ENCODE results near the gene LMO7.

The LMO7 gene

DNA sequence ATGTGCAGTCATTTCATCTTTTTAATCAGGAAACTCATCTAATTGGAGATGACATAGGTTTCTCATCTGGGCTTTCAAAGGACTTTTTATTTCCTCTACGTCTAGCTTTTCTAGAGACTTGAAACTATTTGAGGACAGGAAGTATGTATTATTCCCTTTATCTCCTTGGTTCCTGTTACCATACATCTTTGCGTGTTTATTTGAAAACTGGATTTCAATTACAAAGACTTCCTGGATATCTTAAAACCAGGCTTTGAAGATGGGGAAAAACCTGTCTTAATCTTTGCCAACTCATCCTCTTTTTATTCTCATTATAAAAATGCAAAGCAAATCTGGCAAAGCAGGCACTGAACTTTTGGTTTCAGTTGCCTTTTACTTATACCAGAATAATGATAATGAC lies 130.5 kb downstream of the LMO7 start:
- Histone ChIP-seq H3K14ac (ENCODE audit: low read length) (no peak overlapping the region), H4K8ac (ENCODE audit: low read depth, low read length) (no peak overlapping the region), H3K4me1 (ENCODE audit: control insufficient read depth in 2 of 2, insufficient read depth in 1 of 2, low read depth in 1 of 2, low read length in 2 of 2) (no peaks in the 10 kb centered on the region), H3K23ac (ENCODE audit: low read depth, low read length, poor library complexity) (no peak overlapping the region), H3K79me1 (ENCODE audit: low read depth, low read length) (no peaks in the 10 kb centered on the region), H4K91ac (ENCODE audit: low read depth, low read length, poor library complexity) (no peak overlapping the region), H3K4me2 (ENCODE audit: insufficient read depth, low read length, poor library complexity, severe bottlenecking) (no peak overlapping the region), H2BK12ac (ENCODE audit: low read length) (no peak overlapping the region), H3K9ac (ENCODE audit: low read depth, low read length, poor library complexity) (no peak overlapping the region), H3K27ac (replicated peaks; ENCODE audit: low read length) (no peak overlapping the region), H2BK15ac (ENCODE audit: low read length) (no peak overlapping the region), H3K36me3 (replicated peaks in 1 of 2; ENCODE audit: control insufficient read depth in 2 of 2, insufficient read depth in 2 of 2, low read length in 2 of 2) (no peaks in the 10 kb centered on the region), H2BK120ac (ENCODE audit: low read depth, low read length) (no peak overlapping the region), H3K27me3 (ENCODE audit: control insufficient read depth in 3 of 3, insufficient read depth in 3 of 3, low read depth in 1 of 3, low read length in 3 of 3) (no peaks in the 10 kb centered on the region), H3K4ac (ENCODE audit: low read length) (no peak overlapping the region), H2AFZ (ENCODE audit: low read length) (no peak overlapping the region), H3K4me3 (ENCODE audit: low read length in 2 of 2) (no peak overlapping the region), H3K9me3 (replicated peaks in 1 of 2; ENCODE audit: control insufficient read depth in 2 of 2, insufficient read depth in 1 of 2, low read depth in 1 of 2, low read length in 2 of 2) (no peaks in the 10 kb centered on the region), H2BK5ac (ENCODE audit: low read length) (no peak overlapping the region), H3K18ac (ENCODE audit: low read length) (no peak overlapping the region), H2AK5ac (ENCODE audit: low read depth, low read length) (no peak overlapping the region)
- WGBS, 2 donors (ENCODE audit: extremely low coverage in 2 of 2, insufficient read length in 2 of 2, insufficient replicate concordance in 1 of 2) = no CpG with 5 or more reads among the region's 2 CpGs
- DNase-seq (ENCODE audit: low spot score) = no peak

DNA sequence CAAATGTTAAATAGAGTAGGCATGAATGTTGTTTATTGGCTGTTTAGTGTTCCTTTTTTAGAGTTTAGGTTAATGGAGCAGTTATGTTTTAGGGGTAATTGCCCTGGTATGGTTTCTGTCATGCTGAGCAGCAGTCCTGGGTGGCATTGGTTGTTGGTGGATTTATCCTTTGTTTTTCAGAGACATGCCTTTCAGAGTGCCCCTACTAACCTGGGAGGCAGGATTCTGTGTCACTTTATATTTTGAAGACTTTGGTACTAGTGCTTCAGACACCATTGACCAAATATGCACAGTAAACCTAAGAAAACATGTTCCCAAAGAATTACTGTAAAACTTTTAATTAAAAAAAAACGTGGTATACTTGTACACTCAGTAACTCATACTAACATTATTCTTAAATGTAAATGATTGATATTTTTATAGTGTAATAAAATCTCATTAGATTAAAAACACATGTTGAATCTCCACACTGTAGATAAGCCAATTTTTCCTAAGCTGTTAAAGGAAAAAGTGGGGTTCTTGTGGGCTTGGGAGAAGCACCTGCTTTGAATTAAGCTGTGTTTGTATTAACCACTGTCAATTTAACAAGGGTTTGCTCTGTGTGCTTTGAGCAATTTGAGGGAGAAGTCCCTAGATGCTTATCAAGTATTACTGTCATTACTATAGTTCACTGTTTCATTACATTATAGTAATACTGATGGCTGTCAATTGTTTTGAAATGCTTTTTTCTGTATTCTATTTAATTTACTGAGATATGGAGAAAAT lies 133.2 kb downstream of the LMO7 start:
- no peak overlapping the region for H3K4me3 ChIP-seq (ENCODE audit: low read length in 2 of 2)
- H2BK120ac ChIP-seq (ENCODE audit: low read depth, low read length) = no peak overlapping the region
- H3K4me2 ChIP-seq (ENCODE audit: insufficient read depth, low read length, poor library complexity, severe bottlenecking) = no peak overlapping the region
- no peak overlapping the region for H4K91ac ChIP-seq (ENCODE audit: low read depth, low read length, poor library complexity)
- no peaks in the 10 kb centered on the region for H3K36me3 ChIP-seq (replicated peaks in 1 of 2; ENCODE audit: control insufficient read depth in 2 of 2, insufficient read depth in 2 of 2, low read length in 2 of 2)
- H3K27ac ChIP-seq (replicated peaks; ENCODE audit: low read length) = no peak overlapping the region
- no peak overlapping the region for H2BK15ac ChIP-seq (ENCODE audit: low read length)
- H3K27me3 ChIP-seq (ENCODE audit: control insufficient read depth in 3 of 3, insufficient read depth in 3 of 3, low read depth in 1 of 3, low read length in 3 of 3) = no peaks in the 10 kb centered on the region
- H4K8ac ChIP-seq (ENCODE audit: low read depth, low read length) = no peak overlapping the region
- H3K4ac ChIP-seq (ENCODE audit: low read length) = no peak overlapping the region
- H3K9me3 ChIP-seq (replicated peaks in 1 of 2; ENCODE audit: control insufficient read depth in 2 of 2, insufficient read depth in 1 of 2, low read depth in 1 of 2, low read length in 2 of 2) = no peaks in the 10 kb centered on the region
- no peak overlapping the region for H3K14ac ChIP-seq (ENCODE audit: low read length)
- WGBS, 2 donors (ENCODE audit: extremely low coverage in 2 of 2, insufficient read length in 2 of 2, insufficient replicate concordance in 1 of 2) = no CpG with 5 or more reads among the region's 1 CpG
- no peaks in the 10 kb centered on the region for H3K4me1 ChIP-seq (ENCODE audit: control insufficient read depth in 2 of 2, insufficient read depth in 1 of 2, low read depth in 1 of 2, low read length in 2 of 2)
- no peaks in the 10 kb centered on the region for H3K79me1 ChIP-seq (ENCODE audit: low read depth, low read length)
- H2BK12ac ChIP-seq (ENCODE audit: low read length) = no peak overlapping the region
- no peak for DNase-seq (ENCODE audit: low spot score)
- no peak overlapping the region for H2AK5ac ChIP-seq (ENCODE audit: low read depth, low read length)
- H3K9ac ChIP-seq (ENCODE audit: low read depth, low read length, poor library complexity) = no peak overlapping the region
- no peak overlapping the region for H2BK5ac ChIP-seq (ENCODE audit: low read length)
- no peak overlapping the region for H2AFZ ChIP-seq (ENCODE audit: low read length)
- H3K23ac ChIP-seq (ENCODE audit: low read depth, low read length, poor library complexity) = no peak overlapping the region
- no peak overlapping the region for H3K18ac ChIP-seq (ENCODE audit: low read length)

DNA sequence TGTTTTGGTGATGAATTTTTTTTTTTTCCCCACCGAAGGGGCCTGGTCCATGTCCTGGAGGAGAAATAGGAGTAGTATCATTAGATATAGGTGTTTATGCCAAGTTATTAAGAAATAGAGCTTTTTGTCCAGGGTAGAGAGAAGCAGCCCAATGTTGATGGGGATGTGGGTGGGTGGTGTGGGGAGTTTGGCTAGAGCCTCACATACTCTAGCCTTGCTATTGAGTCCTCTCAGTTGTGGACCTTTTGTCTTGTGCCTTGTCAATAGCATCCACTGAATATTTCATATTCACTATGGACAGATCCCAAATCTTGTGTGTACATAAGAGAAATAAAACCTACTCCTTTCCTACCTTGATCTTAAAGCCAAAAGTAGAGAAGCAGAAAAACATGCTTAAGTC lies 134.0 kb downstream of the LMO7 start:
- Histone ChIP-seq H3K4me1 (ENCODE audit: control insufficient read depth in 2 of 2, insufficient read depth in 1 of 2, low read depth in 1 of 2, low read length in 2 of 2) (no peaks in the 10 kb centered on the region), H3K9me3 (replicated peaks in 1 of 2; ENCODE audit: control insufficient read depth in 2 of 2, insufficient read depth in 1 of 2, low read depth in 1 of 2, low read length in 2 of 2) (no peaks in the 10 kb centered on the region)

DNA sequence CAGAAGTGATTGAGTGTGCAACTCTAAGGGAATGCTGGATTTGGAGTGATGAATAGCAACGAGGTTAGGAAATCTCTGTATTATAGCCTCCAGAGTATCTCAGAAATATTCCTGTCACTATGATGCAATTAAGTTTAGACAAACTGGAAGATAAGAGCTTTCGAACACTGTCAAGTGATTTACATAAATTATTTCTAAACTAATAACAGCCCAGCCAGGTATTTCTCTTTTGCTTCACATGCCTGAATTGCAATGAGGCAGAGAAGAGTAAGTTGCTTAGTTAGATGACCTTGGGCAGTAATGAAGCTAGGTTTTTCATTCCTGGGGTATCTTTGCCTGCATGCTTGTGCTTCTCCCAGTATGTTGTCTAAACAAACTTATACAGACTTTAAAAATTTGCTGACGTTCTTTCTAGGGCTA lies 134.5 kb downstream of the LMO7 start:
- Histone ChIP-seq H3K4me1 (ENCODE audit: control insufficient read depth in 2 of 2, insufficient read depth in 1 of 2, low read depth in 1 of 2, low read length in 2 of 2) (no peaks in the 10 kb centered on the region), H2BK5ac (ENCODE audit: low read length) (no peak overlapping the region), H3K4me3 (ENCODE audit: low read length in 2 of 2) (no peak overlapping the region), H3K27me3 (ENCODE audit: control insufficient read depth in 3 of 3, insufficient read depth in 3 of 3, low read depth in 1 of 3, low read length in 3 of 3) (no peaks in the 10 kb centered on the region), H3K14ac (ENCODE audit: low read length) (no peak overlapping the region), H3K36me3 (replicated peaks in 1 of 2; ENCODE audit: control insufficient read depth in 2 of 2, insufficient read depth in 2 of 2, low read length in 2 of 2) (no peaks in the 10 kb centered on the region), H2AK5ac (ENCODE audit: low read depth, low read length) (no peak overlapping the region), H3K18ac (ENCODE audit: low read length) (no peak overlapping the region), H3K4me2 (ENCODE audit: insufficient read depth, low read length, poor library complexity, severe bottlenecking) (no peak overlapping the region), H2BK12ac (ENCODE audit: low read length) (no peak overlapping the region), H4K8ac (ENCODE audit: low read depth, low read length) (no peak overlapping the region), H3K79me1 (ENCODE audit: low read depth, low read length) (no peaks in the 10 kb centered on the region), H3K9ac (ENCODE audit: low read depth, low read length, poor library complexity) (no peak overlapping the region), H3K9me3 (replicated peaks in 1 of 2; ENCODE audit: control insufficient read depth in 2 of 2, insufficient read depth in 1 of 2, low read depth in 1 of 2, low read length in 2 of 2) (no peaks in the 10 kb centered on the region), H2AFZ (ENCODE audit: low read length) (no peak overlapping the region), H4K91ac (ENCODE audit: low read depth, low read length, poor library complexity) (no peak overlapping the region), H3K23ac (ENCODE audit: low read depth, low read length, poor library complexity) (no peak overlapping the region), H2BK15ac (ENCODE audit: low read length) (no peak overlapping the region), H3K27ac (replicated peaks; ENCODE audit: low read length) (no peak overlapping the region), H2BK120ac (ENCODE audit: low read depth, low read length) (no peak overlapping the region), H3K4ac (ENCODE audit: low read length) (no peak overlapping the region)
- no CpG with 5 or more reads among the region's 3 CpGs for WGBS, 2 donors (ENCODE audit: extremely low coverage in 2 of 2, insufficient read length in 2 of 2, insufficient replicate concordance in 1 of 2)
- no peak for DNase-seq (ENCODE audit: low spot score)

More for the DNA sequence above, 134.0 kb downstream of the LMO7 start:
- WGBS, 2 donors (ENCODE audit: extremely low coverage in 2 of 2, insufficient read length in 2 of 2, insufficient replicate concordance in 1 of 2) = no CpG with 5 or more reads among the region's 1 CpG
- no peak for DNase-seq (ENCODE audit: low spot score)
- Histone ChIP-seq H3K4me3 (ENCODE audit: low read length in 2 of 2) (no peak overlapping the region), H2BK5ac (ENCODE audit: low read length) (no peak overlapping the region), H3K27me3 (ENCODE audit: control insufficient read depth in 3 of 3, insufficient read depth in 3 of 3, low read depth in 1 of 3, low read length in 3 of 3) (no peaks in the 10 kb centered on the region), H4K91ac (ENCODE audit: low read depth, low read length, poor library complexity) (no peak overlapping the region), H2BK15ac (ENCODE audit: low read length) (no peak overlapping the region), H3K23ac (ENCODE audit: low read depth, low read length, poor library complexity) (no peak overlapping the region), H2BK120ac (ENCODE audit: low read depth, low read length) (no peak overlapping the region), H3K36me3 (replicated peaks in 1 of 2; ENCODE audit: control insufficient read depth in 2 of 2, insufficient read depth in 2 of 2, low read length in 2 of 2) (no peaks in the 10 kb centered on the region), H2AK5ac (ENCODE audit: low read depth, low read length) (no peak overlapping the region), H4K8ac (ENCODE audit: low read depth, low read length) (no peak overlapping the region), H3K79me1 (ENCODE audit: low read depth, low read length) (no peaks in the 10 kb centered on the region), H3K4ac (ENCODE audit: low read length) (no peak overlapping the region), H3K4me2 (ENCODE audit: insufficient read depth, low read length, poor library complexity, severe bottlenecking) (no peak overlapping the region), H3K9ac (ENCODE audit: low read depth, low read length, poor library complexity) (no peak overlapping the region), H2BK12ac (ENCODE audit: low read length) (no peak overlapping the region), H2AFZ (ENCODE audit: low read length) (no peak overlapping the region), H3K27ac (replicated peaks; ENCODE audit: low read length) (no peak overlapping the region), H3K18ac (ENCODE audit: low read length) (no peak overlapping the region), H3K14ac (ENCODE audit: low read length) (no peak overlapping the region)
